NCI-H2196 (cell line): ENCODE data around the gene MARCHF3.
"Not testable (repeated sequence)": the region's sequence is repeated elsewhere in the genome, so short reads cannot be mapped to it uniquely, and the experiment has no call there.

Experiments used
- DNase-seq: peaks from one replicate; lab custom pipeline; 2025; ENCODE audit not compliant: unreplicated experiment; lab: John Stamatoyannopoulos, UW

Gene MARCHF3

DNA sequence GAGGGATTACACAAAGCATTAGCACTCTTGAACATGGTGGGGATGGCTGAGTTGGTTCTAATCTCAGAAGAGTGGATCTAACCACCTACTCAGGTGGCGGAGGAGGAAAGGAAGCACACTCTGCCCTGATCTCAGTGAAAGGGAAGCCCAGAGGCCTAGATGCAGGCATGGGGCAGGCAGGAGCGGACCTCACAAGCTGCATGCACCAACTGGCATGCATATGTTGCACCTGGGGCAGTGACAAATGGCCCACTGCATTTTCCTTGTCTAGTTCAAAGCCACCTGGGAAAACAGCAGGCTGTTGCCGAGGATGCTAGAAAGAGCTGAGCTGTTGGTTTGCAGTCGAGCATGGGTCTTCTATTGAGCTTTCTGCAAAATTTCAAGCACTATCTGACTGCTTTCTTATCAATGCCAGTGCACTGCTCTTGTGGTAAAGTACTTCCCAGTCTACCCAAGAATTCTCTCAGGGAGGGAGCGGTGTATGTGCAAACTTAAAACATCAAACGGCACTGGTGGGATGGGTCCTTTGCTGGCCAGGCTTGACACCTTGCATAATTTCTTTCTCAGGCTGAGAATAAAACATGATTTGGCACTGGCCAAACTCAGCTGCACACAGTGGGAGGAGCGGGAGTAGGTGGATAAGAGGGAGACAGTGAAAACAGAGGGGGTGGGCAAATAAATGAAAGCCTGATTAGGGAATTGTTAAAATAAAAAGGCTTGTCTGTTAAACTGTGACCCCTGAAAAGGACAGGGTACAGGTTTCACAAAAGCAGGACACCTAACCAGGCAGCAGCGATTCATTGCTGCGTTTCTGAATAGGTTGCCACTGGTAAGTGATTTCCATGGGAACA, 108.9 kb downstream of the MARCHF3 start:
- no peak for DNase-seq

DNA sequence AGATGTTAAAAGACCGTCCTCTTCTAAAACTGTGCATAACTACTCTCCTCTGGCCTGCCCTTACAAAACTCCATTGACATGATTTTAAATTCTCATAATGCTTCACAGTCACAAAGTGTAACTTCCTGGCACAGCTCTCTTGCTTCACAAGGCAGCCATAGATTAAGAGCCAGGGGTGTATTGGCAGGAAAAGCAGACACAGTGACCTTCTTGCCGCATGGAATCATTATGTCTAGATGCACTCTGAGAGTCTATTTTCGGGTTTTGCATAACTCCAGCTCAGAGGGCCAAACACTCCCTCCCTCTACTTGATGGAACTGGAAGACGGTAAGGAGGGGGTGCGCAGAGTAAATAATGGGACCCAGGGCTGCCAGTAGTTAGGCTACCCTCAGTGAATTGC, 110.1 kb downstream of the MARCHF3 start:
- no peak for DNase-seq

DNA sequence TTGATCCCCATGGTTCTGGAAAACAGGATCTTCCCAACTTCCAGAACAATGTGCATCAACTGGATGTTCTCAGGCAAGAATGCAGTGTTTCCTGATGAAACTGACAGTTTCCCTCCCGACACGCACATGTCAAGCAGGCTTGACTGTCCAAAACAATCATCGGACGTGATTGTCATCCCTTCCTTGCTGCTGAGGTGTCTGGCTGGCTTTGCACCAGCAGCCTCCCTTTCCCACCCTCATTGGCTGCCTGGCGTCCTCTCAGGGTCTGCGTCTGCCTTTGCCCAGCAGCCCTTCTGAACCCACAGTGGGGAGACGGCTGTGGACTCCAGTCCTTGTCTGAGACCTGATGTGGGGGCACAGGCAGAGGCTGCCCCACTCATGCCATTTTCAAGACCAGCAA, 110.8 kb downstream of the MARCHF3 start:
- DNase-seq = no peak

DNA sequence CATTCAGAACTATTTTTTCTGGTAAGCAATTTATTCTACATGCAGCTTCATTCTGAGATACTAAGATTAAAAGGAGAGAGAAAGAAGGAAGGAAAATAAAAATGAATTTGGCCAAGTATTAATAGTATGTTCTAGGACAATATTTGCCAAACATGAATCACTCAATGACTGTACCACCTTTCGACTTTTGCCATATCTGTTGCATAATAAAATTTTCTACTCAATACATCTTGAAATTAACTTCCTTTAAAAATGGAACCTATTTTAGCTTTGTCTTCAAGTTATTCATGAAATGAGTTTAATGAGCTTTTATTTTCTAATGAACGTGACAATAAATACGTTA, 111.8 kb downstream of the MARCHF3 start:
- DNase-seq = no peak

DNA sequence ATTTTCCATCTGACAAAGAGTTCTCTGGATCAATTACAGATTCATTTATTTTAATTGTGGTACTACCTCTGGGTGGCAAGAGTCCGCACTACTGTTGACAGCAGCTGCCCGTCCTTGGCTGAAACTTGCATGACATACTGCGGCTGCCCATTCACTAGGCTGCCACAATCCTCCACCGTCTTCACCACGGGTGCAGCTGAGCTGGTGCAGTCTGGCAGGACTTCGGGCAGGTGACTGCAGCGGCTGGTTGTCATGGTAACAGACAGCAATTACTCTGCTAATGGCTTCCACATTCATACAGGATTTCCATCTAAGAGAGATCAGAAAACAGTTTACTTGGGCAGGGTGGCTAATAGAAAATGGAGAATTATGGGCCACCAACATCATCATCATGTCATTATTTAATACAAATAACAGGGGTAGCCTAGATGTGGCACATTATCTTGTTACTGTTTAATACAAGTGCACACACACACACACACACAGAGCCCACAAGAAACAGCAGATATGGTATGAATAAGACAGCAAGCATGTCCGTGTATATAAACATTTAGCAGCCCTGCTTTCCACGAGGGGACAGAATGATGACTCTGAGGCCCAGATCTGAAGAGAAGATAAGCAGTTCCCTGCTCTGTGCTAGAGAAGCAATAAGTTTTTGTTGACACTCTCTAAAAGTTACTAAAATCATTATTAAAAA, 112.3 kb downstream of the MARCHF3 start:
- peak; percentile 89 for DNase-seq

DNA sequence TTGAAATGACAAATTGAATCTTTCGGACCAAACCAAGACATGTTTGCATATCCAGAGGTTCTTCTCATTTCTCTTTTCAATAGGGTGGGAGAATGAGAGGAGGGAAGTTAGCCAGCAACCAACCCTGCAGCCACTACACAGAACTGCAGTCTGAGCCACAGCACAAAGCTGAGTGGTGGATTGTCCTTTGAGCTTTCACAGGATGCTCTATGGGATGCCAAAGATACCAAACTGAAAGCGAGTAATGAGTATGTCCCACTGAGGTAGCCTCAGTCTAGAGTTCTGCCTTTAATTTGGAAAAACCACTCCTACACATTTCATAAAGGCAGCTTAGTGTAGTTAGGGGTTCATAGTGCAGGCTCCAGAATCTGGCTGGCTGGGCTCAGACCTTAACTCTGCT, 114.9 kb downstream of the MARCHF3 start:
- DNase-seq = no peak

DNA sequence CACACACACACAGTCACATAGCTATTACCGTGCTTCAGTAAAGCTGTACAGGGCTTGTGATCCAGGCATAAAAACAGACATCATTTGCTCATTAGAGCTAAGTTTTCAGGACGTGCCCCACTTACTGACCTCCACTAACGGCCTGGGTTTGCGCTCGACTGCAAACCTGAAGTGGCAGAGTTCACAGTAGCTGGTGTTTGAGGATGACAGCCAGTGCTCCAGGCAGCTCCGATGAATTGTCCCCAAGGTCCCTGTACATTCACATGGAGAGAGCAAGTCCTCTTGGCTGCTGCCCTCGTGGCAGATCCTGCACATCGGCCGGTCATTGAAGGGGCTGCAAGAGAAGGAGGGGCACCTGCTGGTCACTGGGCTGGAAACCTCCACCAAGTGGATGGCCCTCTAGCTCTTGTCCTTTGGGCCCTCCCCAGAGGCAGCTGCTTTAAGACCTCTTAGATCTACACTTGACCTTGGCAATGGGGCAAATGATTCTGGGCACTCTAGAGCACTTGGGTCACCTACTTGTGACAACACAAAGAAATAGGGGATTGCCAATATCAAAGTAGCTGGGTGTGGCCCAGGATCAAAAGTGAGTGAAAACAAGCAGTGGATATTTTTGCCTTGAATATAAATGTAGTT, 115.4 kb downstream of the MARCHF3 start:
- DNase-seq = no peak

DNA sequence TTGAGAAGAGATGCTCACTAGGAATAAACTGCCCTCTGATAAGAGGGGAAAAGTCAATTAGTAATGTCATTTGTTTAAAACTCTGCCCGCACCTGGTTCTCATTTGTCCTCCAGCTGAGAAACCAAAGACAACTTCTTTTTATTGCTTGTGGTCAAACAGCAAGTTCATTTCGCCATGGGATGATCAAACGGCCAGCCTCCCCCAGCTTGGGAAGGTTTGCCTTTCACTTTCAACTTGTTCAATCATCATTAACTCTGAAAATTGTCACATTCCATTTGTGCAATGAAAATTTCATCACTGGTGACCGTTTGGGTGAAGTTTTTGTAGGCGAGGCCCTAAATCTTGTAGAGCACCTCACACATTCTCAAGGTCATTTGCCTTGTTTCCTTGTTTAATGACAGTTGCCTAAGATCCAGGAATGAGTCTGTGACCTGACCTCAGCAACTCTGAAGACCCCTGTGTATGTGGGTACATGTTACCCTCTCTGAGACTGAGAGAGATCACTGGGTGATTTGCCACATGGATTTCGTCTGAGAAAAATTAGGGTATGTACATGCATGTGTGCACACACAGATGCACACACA, 117.7 kb downstream of the MARCHF3 start:
- DNase-seq = no peak

DNA sequence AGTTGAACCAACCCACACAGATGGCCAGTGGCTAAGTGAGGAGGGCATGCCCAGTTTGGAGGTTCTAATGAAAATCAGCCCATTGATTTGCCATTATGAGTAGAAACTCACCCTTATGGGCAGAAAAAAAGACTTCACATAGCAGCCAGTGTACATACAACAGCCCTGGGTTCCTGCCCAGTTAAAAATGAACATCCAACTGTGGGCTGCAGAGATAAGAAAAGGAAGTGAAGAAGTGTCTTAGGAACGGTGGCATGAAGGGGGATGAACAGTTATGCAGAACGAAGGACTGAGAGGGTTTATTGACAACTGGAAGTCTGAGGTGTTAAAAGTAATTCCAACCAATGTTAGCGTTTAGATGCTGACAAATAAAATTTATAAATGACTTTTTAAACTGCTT, 118.4 kb downstream of the MARCHF3 start:
- DNase-seq = no peak

DNA sequence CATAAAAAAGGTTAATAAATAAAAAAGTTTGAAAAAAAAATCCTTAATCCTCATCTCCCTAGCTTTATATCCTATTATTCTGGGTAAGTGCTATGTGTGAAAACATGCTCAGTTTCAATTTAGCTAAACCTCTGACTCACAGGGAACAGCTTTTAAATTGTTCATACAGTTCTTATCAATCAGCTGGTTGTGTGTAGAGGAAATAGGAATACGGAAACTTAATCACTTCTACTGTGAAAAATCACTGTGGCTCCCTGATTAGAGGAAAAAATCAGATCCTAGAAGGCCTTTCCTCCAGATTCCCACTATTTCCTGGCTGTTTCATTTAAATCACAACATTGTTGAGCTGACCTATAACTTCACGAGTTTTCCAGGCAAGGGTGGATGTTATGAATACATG, 120.5 kb downstream of the MARCHF3 start:
- no peak for DNase-seq

DNA sequence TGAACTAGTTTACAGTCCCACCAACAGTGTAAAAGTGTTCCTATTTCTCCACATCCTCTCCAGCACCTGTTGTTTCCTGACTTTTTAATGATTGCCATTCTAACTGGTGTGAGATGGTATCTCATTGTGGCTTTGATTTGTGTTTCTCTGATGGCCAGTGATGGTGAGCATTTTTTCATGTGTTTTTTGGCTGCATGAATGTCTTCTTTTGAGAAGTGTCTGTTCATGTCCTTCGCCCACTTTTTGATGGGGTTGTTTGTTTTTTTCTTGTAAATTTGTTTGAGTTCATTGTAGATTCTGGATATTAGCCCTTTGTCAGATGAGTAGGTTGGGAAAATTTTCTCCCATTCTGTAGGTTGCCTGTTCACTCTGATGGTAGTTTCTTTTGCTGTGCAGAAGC, 126.0 kb downstream of the MARCHF3 start:
- not testable (repeated sequence) for DNase-seq

DNA sequence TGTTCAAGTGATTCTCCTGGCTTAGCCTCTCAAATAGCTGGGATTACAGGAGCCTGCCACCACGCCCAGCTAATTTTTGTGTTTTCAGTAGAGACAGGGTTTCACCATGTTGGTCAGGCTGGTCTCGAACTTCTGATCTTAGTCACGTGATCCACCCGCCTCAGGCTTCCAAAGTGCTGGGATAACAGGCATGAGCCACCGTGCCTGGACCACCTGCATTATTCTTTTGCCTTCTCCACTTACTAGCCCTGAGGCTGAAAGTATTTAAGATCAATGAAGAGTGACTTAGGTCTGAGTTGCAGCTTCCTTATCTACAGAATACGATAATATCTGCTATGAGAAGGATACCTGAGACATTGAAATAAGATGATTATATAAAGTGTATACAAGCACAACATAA, 129.6 kb downstream of the MARCHF3 start:
- DNase-seq = no peak

DNA sequence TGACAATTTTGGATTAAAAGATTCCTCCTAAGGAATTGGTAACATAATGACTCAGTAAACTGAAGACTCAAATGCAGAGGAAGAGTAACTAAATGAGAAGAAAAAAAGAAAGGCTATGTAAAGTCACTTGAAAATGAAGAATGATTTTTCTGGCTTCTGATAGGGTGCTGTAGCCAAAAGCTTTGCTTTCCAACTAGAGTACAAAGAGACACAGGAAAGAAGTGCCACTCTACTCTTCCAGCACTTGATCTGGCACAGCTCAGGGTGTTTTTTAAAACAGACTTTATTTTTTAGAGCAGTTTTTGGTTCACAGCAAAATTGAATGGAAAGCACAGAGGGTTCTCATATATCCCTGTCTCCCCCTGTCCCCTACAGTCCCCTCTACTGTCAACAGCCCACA, 130.9 kb downstream of the MARCHF3 start:
- DNase-seq = no peak

DNA sequence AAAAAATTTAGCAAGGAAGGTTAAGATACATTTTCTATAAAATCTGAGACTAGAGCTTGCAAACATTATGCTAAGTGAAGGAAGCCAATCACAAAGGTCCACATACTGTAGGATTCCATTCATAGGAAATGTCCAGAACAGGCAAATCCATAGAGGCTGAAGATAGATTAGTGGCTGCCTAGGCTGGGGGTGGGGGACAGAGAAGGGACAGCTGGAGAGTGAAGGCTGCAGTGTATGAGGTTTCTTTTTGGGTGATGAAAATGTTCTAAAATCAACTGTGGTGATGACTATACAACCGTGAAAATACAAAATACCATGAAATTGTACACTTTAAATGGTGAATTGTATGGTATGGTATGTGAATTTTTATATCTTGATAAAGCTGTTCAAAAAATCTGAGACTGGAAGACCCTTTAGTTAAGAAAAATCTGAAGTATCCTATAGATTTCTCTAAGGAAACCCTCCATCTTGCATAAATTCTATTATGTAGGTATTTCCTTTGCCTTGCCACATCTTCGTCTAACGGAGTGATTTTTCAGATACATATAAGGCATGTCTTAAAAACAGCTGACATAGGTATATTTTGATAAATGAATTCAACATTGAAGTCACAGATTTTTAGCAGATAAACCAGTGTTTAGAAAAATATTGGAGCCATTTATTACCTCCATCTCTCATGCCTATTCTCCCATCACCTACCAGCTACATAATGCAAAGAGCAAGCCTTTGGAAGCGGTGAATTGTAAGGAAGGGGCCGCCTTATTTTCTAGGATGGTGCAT, 132.3 kb downstream of the MARCHF3 start:
- no peak for DNase-seq

DNA sequence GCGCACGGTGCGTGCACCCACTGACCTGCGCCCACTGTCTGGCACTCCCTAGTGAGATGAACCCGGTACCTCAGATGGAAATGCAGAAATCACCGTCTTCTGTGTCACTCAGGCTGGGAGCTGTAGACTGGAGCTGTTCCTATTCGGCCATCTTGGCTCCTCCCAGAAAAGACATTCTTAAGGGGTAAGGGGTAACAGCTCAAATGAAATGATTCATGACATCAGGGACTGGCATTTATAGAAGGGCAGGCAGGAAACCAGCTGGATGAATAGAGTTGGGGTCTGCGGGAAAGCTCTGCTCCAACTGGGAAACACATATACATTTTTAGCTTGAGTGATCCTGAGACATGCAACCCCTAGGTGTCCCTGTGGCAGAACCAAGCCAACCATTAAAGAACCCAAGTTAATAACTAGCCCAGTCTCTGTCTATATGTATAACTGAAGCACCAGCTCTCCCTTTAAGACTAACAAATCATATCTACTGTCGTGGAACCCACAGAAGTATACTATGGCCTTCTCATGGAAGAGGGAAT, 134.1 kb downstream of the MARCHF3 start:
- no peak for DNase-seq

DNA sequence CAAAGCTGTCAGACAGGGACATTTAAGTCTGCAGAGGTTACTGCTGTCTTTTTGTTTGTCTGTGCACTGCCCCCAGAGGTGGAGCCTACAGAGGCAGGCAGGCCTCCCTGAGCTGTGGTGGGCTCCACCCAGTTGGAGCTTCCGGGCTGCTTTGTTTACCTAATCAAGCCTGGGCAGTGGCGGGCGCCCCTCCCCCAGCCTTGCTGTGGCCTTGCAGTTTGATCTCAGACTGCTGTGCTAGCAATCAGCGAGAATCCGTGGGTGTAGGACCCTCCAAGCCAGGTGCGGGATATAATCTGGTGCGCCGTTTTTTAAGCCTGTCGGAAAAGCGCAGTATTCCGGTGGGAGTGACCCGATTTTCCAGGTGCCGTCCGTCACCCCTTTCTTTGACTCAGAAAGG, 134.6 kb downstream of the MARCHF3 start:
- DNase-seq = not testable (repeated sequence)

DNA sequence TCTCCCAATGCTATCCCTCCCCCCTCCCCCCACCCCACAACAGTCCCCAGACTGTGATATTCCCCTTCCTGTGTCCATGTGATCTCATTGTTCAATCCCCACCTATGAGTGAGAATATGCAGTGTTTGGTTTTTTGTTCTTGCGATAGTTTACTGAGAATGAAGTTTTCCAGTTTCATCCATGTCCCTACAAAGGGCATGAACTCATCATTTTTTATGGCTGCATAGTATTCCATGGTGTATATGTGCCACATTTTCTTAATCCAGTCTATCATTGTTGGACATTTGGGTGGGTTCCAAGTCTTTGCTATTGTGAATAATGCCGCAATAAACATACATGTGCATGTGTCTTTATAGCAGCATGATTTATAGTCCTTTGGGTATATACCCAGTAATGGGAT, 139.9 kb downstream of the MARCHF3 start:
- not testable (repeated sequence) for DNase-seq

DNA sequence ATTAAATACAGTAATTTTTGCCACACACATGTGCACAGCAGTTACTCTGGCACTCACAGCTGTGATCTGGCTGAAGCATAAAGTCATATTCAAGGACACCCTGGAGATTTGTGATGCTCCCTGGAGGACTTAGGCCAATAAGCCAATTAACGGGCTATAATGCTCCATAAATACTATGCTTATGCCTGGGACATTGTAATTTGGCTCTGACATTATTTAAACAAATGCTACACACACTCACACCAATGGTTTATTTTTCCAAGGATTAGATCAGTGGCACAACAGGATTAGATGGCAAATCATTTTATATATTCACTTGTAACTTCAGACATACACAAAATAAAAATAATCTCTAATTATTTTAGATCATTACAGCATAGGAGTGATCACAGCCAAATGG, 142.2 kb downstream of the MARCHF3 start:
- no peak for DNase-seq

DNA sequence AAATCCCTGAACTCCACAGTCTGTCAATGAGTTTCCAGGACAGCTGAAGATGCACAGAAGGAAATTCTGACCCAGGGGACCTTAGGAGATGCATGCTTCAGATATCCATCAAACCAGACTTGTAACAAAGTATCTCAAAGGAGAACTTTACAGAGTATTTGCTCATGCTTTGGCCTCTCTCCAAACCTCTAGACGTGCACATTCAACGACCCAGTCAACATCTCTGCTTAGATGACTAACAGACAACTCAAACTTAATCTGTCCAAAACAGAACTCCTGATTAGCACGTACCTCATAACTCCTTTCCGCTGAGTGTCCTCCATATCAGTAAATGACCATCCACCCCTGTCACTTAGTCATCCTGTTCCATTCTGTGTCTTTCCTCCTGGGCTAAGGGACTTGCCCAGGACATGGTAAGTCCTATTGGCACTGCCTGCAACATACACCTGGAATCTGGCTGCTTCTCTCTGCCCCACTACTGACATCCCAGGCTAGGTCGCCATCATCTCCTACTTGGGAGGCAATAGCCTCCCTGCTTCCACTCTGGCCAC, 146.0 kb downstream of the MARCHF3 start:
- DNase-seq = no peak

DNA sequence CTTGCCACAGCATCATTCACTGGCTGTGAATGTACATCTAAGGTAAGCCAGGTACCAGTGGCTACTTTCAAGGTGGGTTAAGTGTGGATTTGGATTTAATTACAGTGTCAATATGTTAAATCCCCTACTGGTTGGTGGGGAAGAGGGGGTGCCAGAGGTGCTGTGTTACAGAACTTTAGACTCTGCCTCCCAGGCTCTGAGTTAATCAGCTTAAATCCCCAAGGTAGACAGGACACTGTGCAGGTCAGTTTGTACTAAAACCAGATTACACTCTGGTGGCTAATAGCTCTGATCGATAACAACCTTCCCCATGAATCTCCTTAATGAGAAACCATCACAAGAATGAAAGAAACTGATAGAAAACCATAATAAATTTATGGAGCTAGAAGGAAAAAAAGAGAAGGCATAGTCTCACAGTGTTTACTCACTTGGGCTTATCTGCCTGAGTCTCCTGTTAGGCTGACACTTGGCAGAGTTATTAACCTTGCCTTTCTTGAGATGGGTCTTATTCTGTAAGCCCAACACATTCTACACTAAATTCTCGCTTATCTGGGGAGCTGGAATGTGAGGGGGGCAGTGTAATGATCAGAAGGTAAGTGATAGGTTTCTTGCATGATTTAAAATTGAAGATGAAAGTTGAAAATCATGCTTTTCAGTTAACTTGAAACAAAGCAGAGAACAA, 146.7 kb downstream of the MARCHF3 start:
- DNase-seq = no peak
